HS-27A (cell line): ENCODE data around the gene GALK1.
"Not testable (repeated sequence)": the region's sequence is repeated elsewhere in the genome, so short reads cannot be mapped to it uniquely, and the experiment has no call there.

ENCODE experiments used
- DNase-seq: peaks from one replicate; pipeline ENCODE4 v3.0.0-alpha.2; 2012; ENCODE audit warnings: low read depth, missing footprints

The GALK1 gene

DNA sequence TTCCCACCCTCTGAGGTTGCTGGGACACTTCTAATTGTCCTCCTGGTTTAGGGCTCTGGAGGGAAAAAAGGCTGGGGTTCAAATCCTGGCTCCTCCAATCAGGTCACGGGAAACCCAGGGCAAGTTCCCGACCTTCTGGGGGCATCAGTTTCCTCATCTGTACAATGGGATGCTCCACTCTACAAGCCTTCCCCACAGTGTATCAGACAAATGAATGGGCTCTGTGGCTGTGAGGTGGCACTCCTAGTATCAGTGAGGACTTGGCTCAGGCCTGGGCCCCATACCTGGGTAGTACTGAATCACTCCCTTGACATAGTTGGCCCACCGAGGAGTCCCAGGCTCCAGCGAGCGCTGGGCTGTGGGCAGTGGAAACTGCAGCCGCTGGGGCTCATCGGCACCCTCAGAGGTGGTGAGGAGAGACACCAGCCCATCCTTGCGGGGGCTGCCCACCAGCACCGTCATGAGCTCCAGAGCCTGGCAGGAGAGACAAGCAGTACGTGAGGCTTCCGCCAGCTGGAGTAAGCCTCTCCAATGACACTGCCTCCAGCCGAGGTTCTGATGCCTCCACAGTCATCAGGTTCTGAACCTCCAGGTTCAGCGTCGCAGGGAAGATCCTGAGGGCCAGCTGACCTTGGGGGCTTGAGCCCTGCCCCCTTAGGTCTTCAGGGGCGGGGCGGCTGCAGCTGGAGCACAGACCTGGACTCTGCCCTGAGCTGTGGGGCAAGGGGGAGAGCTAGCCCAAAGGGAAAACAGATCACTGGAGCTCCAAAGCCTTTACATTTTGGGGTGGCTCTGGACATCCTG lies 1.2 kb downstream of the GALK1 start:
- DNase-seq = no peak

DNA sequence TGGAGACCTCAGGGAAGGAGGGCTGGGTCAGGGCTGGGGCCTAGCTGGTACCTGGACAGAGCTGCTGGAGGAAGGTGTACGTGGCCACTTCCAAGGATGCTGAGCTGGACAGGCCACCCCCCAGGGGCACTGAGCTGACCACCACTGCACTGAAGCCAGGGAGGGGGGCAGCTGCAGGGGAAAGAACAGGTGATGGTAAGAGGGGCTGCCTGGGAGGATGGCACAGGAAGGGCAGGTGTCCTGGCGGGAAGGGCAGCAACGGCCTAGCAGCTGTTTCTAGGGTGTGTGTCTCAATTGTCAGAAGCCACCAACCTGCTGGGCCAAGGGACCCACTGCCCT lies 1.8 kb downstream of the GALK1 start:
- DNase-seq = no peak

DNA sequence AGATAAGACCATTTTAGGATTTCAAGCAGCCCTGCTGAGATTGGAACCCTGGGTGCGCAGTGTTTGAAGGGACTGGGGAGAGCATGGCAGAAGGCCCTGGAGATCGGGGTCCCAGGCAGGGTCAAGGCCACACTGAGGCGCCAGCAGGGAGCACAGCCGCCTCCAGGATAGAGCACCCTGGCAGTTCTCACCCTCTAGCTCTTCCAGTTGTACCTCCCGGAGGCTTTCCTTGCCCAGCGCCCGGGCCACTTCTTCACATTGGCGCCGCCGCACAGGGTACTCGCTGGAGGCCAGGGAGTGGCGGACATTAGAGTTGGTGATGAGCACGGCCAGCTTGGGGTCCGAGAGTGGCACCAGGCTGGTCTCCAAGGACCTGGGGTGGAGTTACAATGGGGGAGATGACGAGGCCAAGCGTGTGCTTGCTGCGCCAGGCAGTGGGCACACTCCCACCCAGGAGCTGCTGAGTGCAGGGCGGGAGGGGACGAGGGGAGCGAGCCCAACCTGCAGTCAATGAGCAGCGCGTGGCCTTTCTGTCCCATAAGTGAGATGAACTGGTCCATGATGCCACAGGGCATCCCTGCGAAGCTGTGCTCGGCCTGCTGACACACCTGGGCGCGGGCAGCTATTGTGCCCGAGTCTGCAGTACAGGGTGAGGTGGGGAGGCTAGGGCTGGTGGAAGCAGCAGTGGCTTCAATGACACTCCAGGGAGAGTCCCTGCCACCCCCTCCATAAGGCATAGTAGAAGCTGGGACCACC lies 2.3 kb downstream of the GALK1 start:
- DNase-seq = no peak

DNA sequence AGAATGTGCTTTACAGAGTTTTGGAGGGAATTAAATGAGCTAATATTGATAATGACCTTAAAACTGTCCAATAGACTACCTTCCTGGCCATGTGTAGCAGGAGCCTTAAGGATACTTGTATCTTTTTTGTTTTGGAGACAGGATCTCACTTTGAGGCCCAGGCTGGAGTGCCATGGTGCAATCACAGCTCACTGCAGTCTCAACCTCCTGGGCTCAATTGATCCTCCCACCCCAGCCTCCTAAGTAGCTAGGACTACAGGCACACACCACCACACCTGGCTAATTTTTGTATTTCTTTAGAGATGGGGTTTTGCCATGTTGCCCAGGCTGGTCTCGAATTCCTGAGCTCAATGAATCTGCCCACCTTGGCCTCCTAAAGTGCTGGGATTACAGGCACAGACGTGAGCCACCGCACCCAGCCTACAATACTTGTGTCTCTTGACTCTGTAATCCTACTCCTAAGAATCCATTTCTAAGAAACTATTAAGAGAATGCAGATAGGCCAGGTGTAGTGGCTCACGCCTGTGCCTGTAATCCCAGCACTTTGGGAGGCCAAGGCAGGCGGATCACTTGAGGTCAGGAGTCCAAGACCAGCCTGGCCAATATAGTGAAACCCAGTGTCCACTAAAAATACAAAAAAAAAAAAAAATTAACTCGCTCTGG lies 4.9 kb downstream of the GALK1 start:
- not testable (repeated sequence) for DNase-seq

DNA sequence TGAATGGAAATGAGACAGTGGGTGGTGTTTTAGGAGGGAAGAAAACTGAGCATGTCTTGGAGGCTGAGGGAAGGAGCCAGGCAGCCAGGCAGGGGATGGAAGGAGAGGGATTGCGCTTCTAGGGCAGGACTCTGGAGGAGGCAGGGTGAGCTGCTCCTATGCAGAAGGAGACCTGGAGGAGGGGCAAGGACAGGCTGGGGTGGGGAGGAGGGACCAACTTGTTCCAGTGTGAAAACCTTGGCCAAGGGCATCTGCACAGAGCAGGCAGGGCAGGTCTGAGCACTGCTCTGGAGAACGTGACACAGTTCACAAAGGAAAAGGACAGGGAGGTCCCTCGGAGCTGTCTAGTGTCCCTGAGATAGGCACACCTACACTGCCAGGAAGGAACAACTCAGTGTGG lies 5.5 kb downstream of the GALK1 start:
- no peak for DNase-seq

DNA sequence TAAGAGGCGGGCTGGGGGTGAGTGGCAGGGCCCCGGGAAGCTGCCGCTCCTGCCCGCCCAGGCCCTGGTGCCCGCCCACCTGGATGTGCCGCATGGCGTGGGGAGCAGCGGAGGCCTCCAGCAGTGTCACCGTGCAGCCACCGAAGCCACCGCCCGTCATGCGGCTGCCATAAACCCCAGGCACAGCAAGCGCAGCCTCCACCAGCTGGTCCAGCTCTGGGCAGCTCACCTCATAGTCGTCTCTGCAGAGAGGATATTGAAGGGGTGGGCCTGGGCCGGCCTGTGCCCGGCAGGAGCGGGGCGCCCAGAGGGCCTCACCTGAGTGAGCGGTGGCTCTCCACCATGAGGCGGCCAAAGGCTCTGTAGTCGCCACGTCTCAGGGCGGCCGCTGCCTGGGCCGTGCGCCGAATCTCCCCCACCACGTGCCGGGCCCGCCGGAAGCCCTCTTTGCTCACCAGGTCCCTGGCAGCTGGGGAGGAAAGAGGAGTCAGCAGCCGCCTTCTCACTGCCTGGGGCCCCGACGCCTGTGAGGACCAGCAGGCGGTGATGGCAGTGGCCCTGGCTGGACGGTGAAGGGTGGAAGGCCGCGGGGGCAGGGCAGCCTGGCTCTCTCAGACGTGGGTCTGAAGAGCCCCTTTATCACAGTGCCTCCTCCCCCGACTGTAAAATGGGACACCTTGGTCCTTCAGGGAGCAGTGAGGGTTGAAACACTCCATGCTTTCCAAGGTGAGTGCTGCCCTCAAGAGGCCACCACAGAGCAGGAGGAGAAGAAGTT lies 6.7 kb downstream of the GALK1 start:
- DNase-seq = no peak

DNA sequence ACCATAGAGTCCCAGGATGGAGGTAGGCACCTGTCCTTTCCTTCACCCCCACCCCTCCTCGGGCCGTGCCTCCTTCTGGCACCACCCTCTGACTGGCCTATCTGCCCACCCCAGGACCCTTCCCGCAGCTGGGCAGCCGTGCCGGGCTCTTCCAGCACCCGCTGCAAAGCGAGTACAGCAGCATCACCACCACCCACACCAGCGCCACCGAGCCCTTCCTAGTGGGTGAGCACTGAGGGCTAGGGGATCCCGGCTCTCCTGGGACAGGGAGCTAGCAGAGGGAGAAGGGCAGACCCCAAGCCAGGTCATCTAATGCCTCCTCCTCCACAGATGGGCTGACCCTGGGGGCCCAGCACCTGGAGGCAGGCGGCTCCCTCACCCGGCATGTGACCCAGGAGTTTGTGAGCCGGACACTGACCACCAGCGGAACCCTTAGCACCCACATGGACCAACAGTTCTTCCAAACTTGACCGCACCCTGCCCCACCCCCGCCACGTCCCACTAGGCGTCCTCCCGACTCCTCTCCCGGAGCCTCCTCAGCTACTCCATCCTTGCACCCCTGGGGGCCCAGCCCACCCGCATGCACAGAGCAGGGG lies 7.8 kb downstream of the GALK1 start:
- DNase-seq = no peak

DNA sequence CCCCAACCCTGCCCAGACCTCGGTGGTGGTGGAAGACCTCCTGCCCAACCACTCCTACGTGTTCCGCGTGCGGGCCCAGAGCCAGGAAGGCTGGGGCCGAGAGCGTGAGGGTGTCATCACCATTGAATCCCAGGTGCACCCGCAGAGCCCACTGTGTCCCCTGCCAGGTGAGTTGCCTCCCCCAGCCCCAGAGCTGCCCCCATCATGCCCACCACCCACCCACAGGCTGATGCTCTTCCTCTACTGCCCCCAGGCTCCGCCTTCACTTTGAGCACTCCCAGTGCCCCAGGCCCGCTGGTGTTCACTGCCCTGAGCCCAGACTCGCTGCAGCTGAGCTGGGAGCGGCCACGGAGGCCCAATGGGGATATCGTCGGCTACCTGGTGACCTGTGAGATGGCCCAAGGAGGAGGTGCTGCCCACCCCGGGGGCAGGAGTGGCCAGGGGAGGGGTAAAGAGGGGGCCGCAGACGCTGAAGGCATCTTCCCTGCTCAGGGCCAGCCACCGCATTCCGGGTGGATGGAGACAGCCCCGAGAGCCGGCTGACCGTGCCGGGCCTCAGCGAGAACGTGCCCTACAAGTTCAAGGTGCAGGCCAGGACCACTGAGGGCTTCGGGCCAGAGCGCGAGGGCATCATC lies 8.4 kb downstream of the GALK1 start:
- DNase-seq = no peak

DNA sequence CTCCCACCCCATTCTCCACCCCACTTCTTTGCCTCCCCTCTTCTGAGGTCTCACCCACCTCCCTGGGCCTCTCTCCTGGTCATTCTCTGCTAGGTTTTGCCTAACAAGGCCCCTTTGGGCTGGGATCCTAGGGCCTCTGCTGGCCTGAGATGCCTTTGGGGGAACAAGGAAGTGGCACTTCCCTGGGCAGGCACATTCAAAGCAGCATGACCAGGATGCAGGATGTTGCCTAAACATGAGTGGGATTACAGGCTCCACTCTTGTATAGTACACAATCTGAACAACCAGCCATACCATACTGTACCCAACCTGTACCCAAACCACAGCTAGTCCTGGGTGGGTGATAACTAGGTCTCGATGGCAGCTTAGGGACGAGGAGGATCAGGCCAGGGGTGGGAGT lies 9.0 kb downstream of the GALK1 start:
- no peak for DNase-seq

DNA sequence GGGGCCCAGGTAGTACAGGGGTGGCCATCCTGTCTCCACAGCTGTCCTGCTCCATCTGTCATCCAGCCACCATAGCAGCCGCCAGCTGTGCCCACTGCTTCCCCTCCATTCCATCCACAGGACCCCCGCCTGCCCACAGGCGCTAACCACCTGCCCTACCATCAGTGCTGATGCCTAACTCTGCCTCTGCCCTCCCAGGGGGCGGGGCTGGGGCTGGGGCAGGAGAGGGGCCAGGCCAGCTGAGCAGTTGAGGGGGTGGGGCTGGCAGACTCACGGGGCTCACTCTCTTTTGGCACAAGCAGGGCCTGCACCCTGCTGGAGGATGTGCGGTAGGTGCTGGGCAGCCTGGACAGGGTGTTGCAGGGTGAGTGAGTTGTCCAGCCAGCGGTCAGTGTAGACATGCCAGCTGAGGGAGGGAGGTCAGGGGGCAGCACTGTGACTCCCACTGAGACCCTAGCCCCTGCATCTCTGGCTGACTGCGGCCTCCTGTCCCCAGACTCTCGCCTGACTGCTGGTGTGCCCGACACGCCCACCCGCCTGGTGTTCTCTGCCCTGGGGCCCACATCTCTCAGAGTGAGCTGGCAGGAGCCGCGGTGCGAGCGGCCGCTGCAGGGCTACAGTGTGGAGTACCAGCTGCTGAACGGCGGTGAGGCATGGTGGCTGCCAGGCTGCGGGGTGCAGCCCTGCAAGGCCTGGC lies 9.6 kb downstream of the GALK1 start:
- DNase-seq = no peak

DNA sequence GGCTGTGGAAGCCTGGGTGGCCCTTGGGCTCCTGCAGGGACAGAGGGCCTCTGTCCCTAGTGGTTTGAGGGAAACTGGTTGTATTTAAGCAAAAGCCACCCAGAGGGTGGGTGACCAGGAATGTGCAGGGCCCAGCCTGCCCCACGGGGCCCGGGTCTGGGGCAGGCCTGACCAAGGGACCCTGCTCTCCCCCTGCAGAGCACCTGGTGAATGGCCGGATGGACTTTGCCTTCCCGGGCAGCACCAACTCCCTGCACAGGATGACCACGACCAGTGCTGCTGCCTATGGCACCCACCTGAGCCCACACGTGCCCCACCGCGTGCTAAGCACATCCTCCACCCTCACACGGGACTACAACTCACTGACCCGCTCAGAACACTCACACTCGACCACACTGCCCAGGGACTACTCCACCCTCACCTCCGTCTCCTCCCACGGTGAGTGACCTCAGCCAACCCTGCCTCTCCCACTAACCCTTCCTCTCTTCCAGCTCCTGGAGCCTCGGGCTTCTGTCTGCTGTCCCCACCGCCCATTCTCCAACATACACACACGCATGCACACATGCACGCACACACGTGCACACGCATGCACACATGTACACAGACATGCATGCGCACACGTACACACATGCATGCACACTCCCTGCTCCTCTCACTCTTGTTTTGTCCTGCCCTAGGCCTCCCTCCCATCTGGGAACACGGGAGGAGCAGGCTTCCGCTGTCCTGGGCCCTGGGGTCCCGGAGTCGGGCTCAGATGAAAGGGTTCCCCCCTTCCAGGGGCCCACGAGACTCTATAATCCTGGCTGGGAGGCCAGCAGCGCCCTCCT lies 10.4 kb downstream of the GALK1 start:
- no peak for DNase-seq

DNA sequence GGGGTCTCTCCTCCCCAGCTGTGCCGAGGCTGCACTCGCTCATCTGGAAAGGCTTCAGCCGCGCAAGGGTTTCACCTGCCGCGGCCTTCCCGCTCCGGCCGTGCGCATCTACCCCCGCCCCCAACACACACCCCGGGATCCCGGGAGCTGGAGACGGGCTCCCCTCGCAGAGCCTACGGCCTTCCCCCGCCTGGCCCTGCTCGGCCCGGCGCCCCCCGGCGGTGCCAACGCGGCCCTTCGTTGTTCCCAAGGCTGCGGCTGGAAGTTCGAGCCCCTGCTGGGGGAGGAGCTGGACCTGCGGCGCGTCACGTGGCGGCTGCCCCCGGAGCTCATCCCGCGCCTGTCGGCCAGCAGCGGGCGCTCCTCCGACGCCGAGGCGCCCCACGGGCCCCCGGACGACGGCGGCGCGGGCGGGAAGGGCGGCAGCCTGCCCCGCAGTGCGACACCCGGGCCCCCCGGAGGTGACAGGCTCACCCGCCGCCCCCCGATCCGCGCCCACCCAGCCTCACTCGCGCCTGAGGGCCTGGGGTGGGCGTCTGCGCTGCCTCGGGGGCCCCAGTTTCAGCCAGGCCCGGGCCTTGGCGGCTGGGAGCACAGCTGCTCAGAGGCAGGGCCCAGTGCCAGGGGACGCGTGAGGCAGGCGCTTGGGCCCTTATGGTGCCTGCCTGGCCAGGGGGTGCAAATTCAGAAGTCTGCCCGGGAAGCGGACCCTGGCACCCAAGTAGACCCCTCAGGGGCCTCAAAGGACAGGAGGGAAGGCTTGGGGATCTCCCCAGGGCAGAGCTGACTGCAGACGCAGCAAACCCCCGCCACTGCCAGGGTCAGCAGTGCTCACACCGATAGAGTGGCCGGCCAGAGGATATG lies 11.2 kb downstream of the GALK1 start:
- DNase-seq = no peak

DNA sequence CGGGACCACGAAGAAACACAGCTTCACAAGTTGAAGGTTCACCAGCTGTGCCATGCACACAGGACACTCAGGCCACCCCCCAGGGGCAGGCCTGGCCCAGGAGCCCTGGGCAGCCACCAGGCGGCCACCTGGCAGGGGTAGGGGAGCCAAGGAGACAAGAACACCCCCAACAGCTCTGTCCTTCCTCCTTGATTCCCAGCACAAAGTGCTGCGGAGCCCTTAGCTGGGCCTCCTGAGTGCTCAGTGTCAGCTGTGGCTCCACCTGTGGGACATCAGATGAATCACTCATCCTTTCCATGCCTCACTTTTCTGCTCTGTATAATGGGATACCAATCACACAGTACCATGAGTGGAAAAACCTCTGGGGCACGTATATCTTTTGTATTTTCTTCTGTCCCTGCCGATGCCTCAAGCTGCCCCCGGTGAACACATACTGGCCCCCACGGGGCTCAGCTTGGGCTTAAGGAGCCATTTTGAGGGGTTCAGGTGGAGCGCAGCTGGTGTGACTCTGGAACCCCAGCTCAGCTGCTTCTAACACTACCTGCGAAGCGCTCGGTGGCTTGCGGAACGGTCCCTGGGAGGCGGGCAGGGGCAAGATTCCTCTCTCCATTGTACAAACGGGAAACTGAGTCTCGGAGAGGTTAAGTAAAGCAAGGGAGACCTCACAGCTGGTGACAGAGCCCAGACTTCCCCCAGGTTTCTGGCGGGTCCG lies 12.0 kb downstream of the GALK1 start:
- DNase-seq = no peak

DNA sequence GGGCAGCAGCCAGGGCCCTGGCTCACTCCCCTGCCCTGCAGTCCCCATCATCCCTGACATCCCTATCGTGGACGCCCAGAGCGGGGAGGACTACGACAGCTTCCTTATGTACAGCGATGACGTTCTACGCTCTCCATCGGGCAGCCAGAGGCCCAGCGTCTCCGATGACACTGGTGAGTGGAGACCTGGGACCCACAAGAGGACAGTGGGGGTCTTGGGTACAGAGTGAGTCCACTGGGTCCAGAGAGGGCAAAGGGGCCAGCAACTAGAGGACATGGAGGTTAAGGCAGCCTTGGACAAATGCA lies 12.6 kb downstream of the GALK1 start:
- no peak for DNase-seq

DNA sequence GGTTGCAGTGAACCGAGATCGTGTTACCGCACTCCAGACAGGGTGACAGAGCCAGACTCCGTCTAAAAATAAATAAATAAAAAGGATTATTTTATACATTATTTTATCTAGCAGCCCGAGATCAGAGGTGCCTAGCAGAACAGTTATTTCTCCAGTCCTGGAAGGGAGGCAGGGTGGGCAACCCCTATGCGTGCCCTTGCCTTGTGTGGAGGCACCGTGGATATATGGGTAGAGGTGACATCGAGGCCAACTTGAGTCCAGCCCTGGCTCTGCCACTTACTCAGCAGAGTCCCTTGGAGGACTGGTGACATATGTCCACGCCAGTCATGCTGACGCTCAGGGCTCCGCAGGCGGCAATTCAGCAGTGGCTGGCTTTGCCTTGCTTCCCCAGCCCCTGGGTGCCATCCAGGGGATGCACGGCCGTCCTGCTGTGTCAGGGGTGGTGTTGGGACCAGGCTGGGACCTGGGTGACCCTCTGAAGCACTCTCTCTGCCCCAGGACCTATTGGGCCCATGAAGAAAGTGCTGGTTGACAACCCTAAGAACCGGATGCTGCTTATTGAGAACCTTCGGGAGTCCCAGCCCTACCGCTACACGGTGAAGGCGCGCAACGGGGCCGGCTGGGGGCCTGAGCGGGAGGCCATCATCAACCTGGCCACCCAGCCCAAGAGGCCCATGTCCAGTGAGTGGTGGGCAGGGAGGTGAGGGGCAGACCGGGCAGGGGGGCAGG lies 13.2 kb downstream of the GALK1 start:
- DNase-seq = no peak

DNA sequence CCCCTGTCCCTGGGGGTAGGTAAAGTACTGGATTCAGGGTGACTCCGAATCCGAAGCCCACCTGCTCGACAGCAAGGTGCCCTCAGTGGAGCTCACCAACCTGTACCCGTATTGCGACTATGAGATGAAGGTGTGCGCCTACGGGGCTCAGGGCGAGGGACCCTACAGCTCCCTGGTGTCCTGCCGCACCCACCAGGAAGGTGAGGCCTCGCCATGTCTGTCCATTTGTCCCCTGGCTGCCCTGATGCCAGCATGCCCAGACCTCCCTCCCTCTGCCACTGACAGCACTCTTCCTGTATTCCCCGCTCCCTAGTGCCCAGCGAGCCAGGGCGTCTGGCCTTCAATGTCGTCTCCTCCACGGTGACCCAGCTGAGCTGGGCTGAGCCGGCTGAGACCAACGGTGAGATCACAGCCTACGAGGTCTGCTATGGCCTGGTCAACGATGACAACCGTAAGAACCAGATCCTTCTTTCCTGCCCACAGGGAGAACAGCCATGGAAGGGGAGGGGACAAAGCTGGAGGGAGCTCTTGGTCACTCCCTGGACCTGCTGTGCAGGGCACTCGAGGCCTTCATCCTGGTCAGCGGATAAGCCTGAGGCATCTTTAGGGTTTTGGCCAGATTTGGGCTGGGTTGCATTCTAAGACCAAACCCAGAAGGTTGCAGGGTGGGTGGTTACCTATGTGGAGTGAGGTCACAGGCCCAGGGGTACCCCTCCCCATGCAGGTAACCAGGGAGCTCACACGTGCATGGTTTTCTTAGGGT lies 14.2 kb downstream of the GALK1 start:
- no peak for DNase-seq
